ENCODE data around the gene PMP22.

Gene PMP22

DNA sequence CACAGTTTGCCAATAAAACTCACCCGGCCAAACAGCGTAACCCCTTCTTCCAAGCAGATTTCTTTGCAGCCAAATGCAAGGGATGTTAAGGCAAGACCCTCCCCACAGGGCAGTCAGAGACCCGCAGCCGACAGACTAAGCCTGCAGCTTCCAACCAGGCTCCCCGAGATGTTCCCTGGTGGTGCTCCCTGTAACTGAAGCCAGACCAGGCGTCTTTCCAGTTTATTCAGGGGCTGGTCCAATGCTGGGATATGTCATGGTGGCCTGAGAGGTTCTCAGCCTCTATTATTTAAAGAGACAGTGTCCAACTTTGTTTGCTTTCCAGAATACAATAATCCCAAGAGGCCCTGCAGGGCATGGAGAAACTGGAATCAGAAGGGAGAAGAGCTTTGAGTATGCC, at the start of gene PMP22:
PMP22 (minus strand) TSS at position 196 of the 400 bp plus-strand sequence. CDS start 4,599 bp downstream, outside the sequence.
- no peak for DNase-seq

DNA sequence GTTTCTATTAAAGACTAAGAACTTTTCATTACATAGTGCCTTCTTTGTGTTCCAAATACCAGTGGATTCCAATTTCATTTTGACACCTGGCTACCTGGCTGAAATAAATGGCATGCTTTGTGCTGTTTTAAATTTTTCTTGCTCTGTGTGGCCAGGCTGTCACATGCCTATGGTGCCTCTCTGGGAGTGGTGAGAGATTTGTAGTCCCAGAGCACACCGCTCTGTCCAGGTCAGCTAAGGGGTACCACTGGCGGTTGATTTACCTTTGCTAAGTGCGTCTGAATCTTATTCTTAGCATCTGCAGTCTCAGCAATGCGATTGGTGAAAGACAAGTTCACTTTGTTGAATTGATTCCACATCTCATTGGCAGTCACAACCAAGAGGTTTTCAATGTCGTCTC, 46.9 kb upstream of the PMP22 start:
- DNase-seq, result peak; percentile 43

DNA sequence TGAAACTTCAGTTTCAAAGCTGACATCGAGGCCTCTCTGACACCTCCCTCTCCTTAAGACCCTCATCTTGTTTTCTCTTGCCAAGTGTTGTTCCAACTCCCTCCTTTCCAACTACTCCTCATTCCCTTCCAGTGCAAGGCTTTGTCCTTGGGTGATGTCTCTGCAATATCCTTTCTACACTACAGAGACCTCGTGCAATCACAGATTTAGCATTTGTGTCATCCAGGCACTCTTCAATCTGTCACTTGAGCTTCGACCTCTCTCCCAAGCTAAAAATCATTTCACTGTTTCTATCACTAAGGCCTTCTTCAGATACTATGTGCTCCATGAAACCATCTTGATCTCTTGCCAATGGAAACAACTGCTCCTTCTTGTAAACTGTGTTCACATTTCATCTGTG, 44.7 kb upstream of the PMP22 start:
- DNase-seq, result no peak

- no peak for DNase-seq
Measured at GRCh38 chr17:15309236-15309635, 44.1 kb upstream of the PMP22 start.

DNA sequence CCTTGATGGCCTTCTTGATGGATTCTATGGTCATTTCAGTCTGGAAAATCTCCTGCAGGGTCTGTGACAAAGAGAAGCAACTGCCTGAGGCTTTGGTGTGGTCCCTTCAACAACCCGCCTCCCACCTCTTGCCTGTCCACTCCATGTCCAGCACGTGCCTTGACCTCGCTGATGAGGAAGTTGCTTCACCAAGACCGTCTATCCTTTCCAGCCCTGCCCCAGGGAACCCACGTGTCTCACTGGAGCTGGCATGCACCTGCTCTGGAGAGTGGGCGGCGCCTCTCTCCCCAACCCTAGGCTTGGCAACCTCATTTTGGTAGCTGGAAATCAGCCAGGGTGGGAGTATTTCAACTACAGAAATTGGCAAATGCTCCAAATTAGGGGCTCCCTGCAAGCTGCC, 43.6 kb upstream of the PMP22 start:
- DNase-seq, result peak; percentile 55

- DNase-seq, result no peak
Measured at GRCh38 chr17:15307710-15308111, 42.6 kb upstream of the PMP22 start.

DNA sequence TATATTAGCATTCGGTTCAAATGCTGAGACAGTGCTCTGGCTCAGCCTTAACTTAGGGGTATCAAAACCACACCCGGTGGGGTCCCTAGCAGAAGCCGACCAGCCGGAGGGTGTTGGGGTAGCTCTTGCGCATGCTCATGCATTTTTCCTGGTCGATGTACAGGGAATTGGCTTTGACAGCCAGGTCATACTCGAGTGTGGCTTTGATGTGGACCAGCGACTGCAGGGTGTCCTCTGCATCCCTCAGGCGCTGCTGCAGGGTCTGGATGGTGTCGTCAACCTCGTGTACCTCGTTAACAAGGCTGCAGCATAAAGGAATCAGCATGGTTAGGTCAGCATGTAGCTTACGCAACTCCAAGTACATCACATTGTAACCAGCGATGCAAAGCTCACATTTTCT, 38.7 kb upstream of the PMP22 start:
- peak; percentile 44 for DNase-seq

DNA sequence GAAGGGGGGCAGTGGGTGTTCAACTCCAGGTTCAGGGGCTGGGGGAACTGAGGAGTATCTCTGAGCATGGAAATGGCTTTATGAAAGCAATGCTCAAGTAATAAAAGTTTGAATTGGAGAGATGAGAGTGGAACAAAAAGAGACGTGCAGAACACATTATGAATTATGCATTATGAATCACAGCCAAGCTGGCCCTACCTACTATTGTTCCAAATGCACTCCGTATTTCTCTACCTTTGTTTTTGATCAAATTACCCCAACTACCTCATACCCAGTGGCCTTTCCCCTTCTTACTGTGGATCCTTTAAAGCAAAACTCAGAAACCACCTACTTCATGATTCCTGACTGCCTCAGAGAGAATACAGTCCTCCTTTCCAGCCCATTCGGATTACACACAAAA, 38.1 kb upstream of the PMP22 start:
- no peak for DNase-seq

GRCh38 chr17:15301845-15302244, 36.7 kb upstream of the PMP22 start:
- DNase-seq, result no peak

GRCh38 chr17:15298176-15298575, 33.0 kb upstream of the PMP22 start:
- peak; percentile 46 for DNase-seq

DNA sequence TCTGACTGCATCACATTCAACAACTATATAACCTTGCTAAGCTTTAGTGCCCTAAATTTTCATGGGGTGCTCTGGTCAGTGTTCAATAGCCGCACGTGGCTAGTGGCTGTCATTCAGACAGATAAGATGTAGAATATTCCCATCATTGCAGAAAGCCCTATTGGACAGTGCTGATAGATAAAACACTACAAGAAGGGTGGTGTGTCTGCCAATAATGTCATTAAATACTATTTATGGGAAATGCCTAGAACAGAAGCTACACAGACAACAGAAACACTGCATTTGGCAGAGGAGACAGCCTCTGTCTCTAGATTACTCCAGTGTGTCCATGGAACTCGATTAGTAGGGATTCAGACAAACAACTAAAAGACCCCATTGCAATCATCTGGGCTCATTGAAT, 28.4 kb upstream of the PMP22 start:
- peak; percentile 14 for DNase-seq

DNA sequence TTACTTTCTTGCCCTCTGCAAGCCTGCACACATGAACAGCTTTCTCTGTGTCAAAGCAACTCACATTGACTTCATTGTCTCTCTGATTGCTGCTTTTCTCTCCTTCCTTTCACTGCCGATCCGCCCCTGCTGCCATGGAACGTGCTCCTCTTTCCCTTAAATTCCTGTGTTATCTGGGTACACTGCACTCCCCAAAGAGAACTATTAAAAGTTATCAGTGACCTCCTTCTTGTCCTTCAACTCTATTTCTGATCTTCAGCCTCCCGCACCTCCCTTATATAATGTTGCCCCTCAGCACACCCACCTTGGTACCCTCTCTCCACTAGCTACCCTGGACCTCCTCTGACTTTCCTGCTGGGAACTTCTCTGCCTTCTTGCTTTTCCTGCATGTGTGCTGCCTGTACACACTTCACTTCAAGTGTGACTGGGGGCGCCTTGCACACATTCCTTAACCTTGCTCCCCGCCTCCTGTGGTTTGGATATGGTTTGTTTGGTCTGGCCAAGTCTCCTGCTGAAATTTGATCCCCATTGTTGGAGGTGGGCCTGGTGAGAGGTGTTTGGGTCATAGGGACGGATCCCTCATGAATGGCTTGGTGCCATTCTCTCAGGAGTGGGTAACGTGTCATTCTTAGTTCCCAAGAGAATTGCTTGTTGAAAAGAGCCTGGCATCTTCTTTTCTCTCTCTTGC, 26.7 kb upstream of the PMP22 start:
- DNase-seq, result peak; percentile 54

DNA sequence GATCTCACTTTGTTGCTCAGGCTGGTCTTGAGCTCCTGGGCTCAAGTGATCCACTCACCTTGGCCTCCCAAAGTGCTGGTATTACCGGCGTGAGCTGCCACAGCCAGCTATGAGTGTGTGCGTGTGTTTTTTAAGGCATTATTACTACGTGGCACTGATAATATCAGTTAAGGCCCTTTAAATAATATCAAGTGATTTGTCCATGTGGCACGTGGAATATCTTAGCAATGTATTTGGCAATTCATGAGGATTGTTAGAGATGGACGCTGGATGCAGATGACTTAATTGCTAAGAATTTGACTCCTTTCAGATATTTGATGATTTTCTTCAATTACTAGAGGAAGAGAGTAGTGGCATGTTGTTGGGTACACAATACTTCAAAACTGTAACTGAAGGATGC, 25.5 kb upstream of the PMP22 start:
- peak; percentile 22 for DNase-seq

DNA sequence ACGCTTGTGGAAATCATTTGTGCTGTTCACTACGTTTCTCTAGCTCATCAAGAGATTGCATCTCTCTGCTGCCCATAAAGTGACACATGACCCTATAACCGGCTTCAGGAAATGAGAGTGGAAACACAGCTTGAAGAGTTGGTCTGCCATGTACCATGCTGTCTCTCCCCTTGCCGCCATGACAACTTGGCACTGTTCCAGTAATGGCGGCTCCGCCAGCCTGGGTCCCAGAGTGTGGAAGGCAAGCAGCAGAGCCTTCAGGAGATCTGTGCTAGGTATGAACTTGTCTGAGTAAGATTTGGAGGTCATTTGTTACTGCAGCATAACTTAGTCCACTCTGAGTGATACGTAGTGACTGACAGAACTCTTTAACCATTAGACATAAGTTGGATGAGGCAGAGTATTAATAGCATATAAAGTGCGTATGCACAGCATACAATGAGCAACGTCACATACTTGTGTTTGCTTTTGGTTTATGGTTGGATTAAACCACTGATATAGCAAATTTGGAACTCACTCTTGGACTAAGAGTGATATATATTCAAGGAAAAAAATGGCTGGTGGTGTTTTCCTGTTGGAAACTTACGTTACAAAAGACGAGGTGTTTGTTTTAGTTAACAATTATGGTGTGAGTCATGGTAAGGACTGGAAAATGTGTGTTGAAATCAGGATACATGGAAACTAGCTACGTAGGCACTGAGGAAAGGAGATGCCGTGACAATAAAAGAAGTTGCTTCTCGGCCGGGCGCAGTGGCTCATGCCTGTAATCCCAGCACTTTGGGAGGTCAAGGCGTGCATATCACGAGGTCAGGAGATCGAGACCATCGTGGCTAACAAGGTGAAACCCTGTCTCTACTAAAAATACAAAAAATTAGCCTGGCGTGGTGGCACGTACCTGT, 24.4 kb upstream of the PMP22 start:
- peak; percentile 54 for DNase-seq

DNA sequence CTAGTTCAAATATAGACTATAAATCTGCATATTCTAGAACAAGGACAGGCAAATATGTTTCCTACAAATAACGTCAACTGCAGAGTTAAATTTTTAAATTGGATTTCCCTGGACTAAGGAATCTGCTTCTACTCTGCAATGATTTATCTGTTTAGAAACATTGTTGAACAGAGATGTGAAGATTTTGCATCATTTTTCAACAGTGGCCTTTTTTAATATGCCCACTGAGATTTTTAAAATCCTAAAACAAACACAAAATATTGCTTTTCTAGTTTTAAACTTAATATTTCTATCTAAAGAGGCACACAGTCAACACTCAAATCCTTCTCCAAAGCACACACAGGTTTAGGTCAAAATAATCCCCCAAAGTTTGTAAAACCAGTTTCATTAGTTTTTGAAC, 23.7 kb upstream of the PMP22 start:
- DNase-seq, result no peak

GRCh38 chr17:15287538-15288267, 22.6 kb upstream of the PMP22 start:
- peak; percentile 14 for DNase-seq

DNA sequence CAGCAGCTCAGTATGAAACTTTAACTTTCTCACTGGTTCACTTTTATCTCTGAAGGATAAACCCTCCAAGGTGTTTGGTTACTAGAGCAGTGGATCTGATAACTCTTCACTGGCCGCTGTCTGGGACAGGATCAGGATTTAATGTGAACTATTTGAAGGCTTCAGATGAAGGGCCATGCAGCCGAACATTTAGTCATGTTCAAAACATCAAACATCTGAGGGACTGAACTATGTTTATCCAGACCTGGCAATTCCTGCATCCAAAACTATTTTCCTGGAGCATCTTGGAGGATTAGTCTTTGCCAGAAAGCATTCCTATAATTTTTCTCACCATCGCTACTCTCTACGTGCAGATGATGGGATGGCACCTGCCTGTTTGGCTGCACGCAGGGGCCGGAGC, 20.3 kb upstream of the PMP22 start:
- peak; percentile 46 for DNase-seq

DNA sequence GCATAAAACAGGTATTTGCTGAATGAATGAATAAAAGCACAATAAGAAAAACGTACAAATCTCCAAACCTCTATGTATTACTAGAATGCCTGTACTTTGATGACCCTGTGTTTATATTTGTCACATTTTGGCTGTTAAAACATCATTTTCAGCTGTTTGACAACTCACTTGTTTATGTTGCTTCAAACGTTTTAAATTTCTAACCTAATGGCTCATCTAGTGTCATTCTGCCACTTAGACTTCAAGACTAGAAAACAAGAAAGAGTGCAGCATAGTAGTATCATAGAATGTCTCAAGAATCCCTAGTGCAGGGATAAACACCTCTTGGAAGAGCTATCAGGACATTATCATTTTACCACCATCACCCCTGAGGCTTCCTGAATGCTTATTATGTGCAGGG, 19.4 kb upstream of the PMP22 start:
- peak; percentile 19 for DNase-seq

DNA sequence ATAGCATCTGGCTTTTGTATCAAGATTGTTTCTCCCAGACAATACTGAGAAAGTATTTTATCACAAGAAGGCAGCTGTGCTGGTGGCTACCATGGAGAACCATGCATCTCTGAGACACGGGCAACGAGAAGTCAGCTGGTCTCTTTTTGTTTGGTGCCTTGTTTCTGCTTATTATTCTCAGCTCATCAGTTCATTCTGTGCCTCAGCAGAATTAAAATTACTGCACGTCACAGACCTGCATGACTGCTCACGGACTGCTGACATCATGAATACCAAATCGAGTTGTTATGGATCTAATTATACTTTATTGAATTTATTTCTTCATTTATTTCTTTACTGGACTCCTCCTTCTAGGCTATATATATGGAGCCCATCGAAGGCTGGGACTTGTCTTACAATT, 19.0 kb upstream of the PMP22 start:
- DNase-seq, result peak; percentile 14

DNA sequence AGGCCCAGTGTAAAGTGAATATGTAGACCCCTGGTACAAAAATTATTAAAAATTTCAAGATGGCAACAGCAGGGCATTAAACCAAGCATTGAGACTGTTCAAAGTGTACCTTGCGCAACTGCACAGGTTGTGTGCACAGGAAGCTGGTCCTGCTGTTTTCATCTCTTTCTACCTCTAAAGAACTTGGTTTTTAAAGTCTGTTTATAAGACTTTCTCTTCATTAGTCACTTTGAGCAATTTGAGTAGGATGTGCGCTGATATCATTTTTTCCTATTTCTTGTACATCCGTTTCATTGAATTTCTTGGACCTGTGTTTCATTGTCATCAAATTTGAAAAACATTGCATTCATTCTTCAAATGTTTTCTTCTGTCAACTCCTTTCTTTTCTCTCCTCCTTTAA, 16.8 kb upstream of the PMP22 start:
- DNase-seq, result no peak

DNA sequence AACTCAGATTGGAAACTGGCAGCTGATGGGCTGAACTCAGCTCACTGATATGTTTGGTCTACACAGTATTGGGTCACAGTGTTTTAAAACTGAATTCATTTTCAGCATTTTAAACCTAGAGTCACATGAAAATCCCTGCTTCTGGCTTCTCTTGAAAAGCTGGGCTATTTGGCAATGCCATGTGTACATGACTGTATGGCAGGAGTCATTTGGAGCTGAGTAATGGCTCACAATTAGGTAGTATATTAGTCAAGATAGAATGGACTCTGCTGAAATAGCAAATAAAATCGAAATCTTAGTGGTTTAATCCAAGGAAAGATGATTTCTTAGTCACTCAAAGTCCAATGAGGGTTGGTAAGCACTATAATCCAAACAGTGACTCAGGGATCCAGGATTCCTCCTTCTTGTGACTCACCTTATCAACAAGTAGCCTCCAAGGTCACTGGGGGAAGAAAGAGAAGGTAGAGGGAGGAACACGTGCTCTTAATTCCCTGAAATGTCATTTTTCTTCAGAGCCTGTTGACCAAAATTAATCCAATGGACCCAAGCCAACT, 13.9 kb upstream of the PMP22 start:
- DNase-seq, result peak; percentile 29

GRCh38 chr17:15278380-15278779, 13.3 kb upstream of the PMP22 start:
- DNase-seq, result peak; percentile 84

GRCh38 chr17:15274017-15274416, 8.9 kb upstream of the PMP22 start:
- DNase-seq, result peak; percentile 32

Measured in islet precursor cell (in vitro differentiated cells).